Stimulated activated CD4-positive, alpha-beta T cell treated with anti-CD3 and anti-CD28 coated beads, Interleukin-15, amount 100 ng/mL, for 1 hour (primary cell): ENCODE measurements around the gene SEPHS2.
A peak's percentile ranks its signal among the peaks of the same experiment; 100 is the strongest.
"Not testable (repeated sequence)": the region's sequence is repeated elsewhere in the genome, so short reads cannot be mapped to it uniquely, and the experiment has no call there.

Source experiments
- DNase-seq, 2 donors: peaks; one replicate each; pipeline ENCODE4 v3.0.0-alpha.2; 2020; ENCODE audit warnings: low read depth in 1 of 2, low spot score in 1 of 2

Gene SEPHS2

DNA sequence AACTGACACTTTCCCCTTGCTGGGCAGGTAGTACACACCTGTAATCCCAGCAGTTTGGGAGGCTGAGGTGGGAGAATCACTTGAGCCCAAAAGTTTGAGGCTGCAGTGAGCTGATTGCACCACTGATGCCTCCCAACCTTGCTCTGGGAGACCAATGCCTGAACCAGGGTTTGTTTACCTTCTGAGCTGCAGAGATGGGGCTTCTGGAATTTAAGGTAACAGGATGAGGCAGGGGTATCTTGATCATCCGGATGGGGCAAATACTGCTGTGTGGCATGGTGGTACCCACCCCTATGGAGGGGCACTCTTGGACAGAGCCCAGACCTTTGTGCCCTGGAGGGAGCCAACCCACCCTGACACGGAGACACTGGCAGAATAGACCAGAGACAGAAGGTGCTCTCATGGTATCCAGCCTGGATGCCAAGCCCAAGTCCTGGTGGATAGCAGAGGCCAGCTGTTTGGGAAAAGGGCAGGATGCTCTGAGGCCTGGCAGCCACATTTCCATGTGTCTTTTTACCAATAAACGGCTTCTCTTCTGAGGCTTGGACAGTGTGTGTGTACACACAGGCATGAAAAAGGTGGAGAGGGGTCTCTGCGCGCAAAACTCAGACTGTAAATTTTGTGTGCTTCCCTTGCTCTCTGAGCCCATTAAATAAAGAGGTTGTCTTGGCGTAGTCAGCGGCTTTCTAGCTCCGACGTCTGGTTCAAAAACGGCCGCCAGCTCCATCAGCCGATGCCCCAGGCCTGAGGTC is 46.1 kb downstream of the SEPHS2 start:
- no peak for DNase-seq

DNA sequence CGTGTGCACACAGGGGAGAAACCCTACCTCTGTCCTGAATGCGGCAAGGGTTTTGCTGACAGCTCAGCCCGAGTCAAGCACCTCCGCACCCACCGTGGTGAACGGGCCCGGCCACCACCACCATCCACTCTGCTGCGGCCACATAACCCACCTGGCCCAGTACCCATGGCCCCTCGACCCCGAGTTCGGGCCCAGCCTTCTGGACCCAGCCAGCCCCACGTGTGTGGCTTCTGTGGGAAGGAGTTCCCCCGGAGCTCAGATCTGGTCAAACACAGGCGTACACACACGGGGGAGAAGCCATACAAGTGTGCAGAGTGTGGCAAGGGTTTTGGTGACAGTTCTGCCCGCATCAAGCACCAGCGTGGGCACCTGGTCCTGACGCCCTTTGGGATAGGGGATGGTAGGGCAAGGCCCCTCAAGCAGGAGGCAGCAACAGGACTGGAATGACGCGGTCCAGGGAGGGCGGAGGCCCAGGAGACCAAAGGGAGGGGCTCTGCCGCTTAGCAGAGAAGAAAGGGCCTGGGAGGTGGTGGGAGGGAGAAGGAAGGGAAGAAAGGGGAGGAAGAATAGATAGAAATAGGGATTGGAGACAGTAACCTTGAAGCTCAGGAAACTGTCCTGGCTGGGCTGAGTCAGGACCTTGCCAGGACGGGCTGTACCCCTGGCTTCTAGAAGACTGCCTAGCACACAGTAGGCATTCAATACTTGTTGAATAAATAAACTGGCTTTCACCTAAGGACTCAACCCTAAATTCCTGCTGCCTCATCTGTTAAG is 46.8 kb downstream of the SEPHS2 start:
- no peak for DNase-seq

DNA sequence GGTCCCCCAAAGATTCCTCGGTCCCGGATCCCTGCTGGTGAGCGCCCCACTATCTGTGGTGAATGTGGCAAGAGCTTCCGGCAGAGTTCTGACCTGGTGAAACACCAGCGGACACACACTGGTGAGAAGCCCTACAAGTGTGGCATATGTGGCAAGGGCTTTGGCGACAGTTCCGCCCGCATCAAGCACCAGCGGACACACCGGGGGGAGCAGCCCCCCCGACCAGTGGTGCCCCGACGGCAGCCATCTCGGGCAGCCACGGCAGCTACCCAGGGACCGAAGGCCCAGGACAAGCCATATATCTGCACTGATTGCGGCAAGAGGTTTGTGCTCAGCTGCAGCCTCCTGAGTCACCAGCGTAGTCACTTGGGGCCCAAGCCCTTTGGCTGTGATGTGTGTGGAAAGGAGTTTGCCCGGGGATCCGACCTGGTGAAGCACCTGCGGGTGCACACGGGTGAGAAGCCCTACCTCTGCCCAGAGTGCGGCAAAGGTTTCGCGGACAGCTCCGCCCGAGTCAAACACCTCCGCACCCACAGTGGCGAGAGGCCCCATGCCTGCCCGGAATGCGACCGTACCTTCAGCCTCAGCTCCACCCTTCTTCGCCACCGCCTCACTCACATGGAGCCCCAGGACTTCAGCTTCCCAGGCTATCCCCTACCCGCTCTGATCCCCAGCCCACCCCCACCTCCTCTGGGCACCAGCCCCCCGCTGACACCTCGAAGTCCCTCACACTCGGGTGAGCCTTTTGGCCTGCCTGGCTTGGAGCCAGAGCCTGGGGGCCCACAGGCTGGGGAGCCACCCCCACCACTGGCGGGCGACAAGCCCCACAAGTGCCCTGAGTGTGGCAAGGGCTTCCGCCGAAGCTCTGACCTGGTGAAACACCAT is 47.7 kb downstream of the SEPHS2 start:
- no peak for DNase-seq

DNA sequence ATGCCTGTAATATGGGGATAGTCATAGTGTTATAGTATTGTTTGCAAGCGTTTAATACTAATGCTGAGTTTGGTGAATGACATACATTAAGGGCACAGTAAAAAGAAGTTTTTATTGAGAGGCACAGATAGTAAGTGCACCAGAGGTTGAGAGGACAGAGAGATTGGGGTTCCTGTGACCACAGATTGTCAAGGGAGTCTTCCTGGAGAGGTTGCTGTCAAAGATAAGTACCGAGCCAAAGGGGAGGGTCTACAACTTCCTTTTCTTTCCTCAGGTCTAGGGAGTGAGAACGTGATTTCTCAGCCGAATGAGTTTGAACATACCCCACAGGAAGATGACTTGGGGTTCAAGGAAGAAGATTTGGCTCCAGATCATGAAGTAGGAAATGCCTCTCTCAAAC is 48.6 kb downstream of the SEPHS2 start:
- no peak for DNase-seq

DNA sequence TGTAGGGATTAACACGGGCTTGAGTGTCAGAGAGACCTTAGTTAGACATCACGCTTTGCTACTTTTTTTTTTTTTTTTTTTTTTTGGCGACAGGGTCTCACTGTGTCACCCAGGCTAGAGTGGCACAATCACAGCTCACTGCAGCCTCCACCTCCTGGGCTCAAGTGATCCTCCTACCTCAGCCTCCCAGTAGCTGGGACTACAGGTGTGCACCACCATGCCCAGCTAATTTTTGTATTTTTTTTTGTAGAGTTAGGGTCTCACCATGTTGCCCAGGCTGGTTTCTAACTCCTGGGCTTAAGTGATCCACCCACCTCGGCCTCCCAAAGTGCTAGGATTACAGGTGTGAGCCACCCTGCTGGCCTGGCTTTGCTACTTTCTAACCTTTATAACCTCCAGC is 49.0 kb downstream of the SEPHS2 start:
- DNase-seq: not testable (repeated sequence)

DNA sequence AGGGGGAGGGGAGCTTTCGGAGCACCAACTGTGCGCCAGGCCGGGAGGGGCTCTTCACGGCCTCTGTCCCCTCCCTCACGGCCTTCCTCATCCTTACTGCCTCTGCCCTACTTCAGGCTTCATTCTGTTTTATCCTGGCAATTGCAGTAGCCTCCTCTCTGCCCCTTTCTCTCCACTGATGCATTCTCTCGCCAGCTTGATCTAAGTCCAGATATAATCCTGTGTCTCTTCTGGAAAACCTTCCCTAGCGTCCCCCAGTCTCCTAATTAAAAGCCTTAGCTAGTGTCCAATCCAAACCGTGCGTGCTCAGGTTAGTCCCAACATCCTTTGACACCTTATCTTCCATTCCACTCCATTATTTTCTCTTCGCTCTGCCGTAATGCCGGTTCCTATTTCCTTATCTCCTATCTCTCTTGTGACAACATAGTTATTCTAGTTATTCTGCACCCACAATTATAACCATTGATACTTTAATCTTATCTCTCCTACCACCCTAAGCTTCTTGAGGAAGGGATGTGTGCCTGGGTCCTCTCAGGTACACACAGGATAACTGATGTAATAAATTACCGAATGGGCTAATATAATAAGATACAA is 49.6 kb downstream of the SEPHS2 start:
- no peak for DNase-seq

DNA sequence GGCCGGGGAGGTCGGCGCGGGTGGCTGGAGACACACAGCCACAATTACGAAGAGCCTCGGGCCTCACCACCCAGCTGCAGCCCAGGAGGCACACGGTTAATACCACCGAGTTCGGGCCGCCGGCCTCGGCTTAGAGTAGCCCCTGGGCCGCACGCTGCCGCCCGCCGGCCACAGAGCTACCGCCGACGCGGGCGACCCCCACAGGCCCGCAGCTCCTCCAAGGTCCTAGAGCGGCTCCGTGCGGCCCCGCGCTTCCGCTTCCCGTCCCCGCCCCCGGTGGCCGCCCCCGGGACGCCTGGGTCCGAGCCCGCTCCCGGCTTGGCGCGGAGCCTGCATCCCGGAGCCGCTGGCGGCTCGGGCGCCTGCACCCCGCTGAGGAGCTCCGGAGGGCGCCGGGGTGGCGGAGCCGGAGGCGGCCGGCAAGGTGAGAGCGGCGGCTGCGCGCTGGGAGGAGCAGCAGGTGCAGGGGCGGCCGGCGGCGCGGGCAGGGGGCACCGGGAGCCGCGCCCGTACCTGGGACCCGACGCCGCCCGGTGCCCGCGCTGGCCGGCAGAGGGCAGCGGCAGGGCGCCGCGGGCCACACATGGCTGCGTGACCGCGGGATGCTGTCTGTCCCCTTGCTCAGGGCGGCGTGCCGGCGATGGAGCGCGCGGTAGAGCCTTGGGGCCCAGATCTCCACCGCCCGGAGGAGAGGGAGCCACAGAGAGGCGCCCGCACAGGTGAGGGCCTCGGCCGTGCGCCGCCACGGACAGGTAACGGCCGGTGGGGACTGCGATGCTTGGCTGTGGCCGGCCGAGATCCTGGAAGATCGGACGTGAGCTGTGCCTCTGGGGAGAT is 50.3 kb downstream of the SEPHS2 start, which contains the start of gene ZNF48:
ZNF48 (plus strand) TSS at position 266 of the 837 bp plus-strand sequence; CDS start at position 641, 375 bp downstream.
- peak in 1 of 2 donors; percentile 58 for DNase-seq

DNA sequence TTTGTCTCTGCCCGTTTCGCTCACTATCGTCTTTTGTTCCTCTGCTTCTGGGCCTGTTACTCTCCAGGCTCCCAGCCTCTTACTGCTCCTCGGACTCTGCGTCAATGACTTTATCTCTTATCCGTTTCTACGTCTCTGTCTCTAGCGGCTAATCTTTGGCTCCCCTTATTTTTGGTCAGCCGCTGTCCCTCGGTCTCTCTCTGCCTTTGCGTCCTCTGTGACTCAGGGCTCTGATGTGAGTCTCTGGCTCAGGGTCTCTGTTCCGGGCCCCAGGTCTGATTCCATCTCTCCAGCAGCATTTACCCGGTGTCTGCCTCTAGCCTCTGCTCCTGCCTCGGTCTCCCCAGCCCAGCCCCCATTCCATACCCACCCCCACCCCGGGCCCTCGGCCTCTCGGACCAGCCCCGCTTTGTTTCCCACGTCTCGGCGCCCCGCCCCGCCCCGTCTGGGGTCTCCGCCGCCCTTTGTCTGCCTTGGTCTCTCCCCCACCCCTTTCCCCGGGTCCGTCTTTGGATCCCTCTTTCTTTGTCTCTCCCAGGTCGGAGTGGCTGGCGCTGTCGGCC is 51.0 kb downstream of the SEPHS2 start:
- no peak for DNase-seq
